Panc1 (cell line): ENCODE measurements around the gene SNRPD2. TPM values are rescaled to one million over a fixed set of nuclear protein-coding genes. Genes with fewer than 3 reads are reported as not detected.

Experiments
- ATAC-seq: fragments of 200-7000 bp; cut with Tn5 transposase; 2 replicates; pipeline ENCODE4 v1.9.1; 2020; ENCODE audit warnings: mild to moderate bottlenecking, moderate library complexity
- BruUV-seq: library from RNA; stranded (reverse); fragments of 400-500 nt; replicated peaks from 2 replicates; lab custom pipeline; 2021; lab: Mats Ljungman, UMichigan
- CTCF ChIA-PET: fragments of 300-600 bp; sonication (Branson Sonifier 250); formaldehyde crosslinking; loops from one replicate; lab custom pipeline; 2022; ENCODE audit warnings: antibody characterized with exemption; lab: Charles Lee
- POLR2A ChIA-PET: fragments of 300-600 bp; sonication (Branson Sonifier 250); formaldehyde crosslinking; loops from one replicate; lab custom pipeline; 2022; ENCODE audit warnings: antibody characterized with exemption; lab: Charles Lee
- DNase-seq: peaks from one replicate; pipeline ENCODE4 v3.0.0-alpha.2; 2010; ENCODE audit warnings: low read depth, low spot score
- H3K27ac ChIP-seq: 2 replicates; pipeline ENCODE4 v1.5.1; 2011; ENCODE audit warnings: mild to moderate bottlenecking, low read length, inconsistent platforms
- H3K27me3 ChIP-seq: fragments of 200-500 bp; sonication (Bioruptor generic); 2 replicates; pipeline ENCODE4 v1.6.0; 2014; ENCODE audit warnings: low read length, inconsistent platforms; ENCODE audit not compliant: control insufficient read depth, insufficient read depth
- H3K36me3 ChIP-seq: fragments of 200-500 bp; sonication (Bioruptor generic); 2 replicates; pipeline ENCODE4 v1.5.1; 2014; ENCODE audit warnings: inconsistent platforms, mild to moderate bottlenecking, low read length, moderate library complexity; ENCODE audit not compliant: control insufficient read depth, insufficient read depth
- H3K4me1 ChIP-seq: 2 replicates; pipeline ENCODE4 v1.5.1; 2011; ENCODE audit warnings: inconsistent platforms, mild to moderate bottlenecking, low read length, moderate library complexity; ENCODE audit not compliant: control insufficient read depth, insufficient read depth
- H3K4me3 ChIP-seq, 2 experiments: 2 replicates each; pipeline ENCODE4 v1.5.1; 2011 to 2012; ENCODE audit warnings: low read depth in 2 of 2, low read length in 2 of 2, mild to moderate bottlenecking in 2 of 2, inconsistent platforms in 1 of 2, moderate library complexity in 1 of 2
- H3K9me3 ChIP-seq: fragments of 200-500 bp; sonication (Bioruptor generic); 2 replicates; pipeline ENCODE4 v1.5.1; 2014; ENCODE audit warnings: low read depth, mild to moderate bottlenecking, inconsistent platforms, low read length, moderate library complexity; ENCODE audit not compliant: control insufficient read depth, insufficient read depth
- CTCF ChIP-seq: fragments of 450-650 bp; IDR thresholded peaks from 2 replicates; pipeline ENCODE4 v1.5.1; 2017; ENCODE audit warnings: mild to moderate bottlenecking
- POLR2AphosphoS5 ChIP-seq: IDR thresholded peaks from 2 replicates; pipeline ENCODE4 v1.6.1; 2012; ENCODE audit warnings: mild to moderate bottlenecking, low read depth, low read length, moderate library complexity
- REST ChIP-seq, 2 experiments: IDR thresholded peaks; 2 replicates each; pipeline ENCODE4 v1.6.1; 2011 to 2012; ENCODE audit warnings: low read depth in 2 of 2, control low read depth in 1 of 2, low read length in 1 of 2, mild to moderate bottlenecking in 1 of 2, moderate library complexity in 1 of 2; ENCODE audit not compliant: insufficient read depth in 1 of 2
- SIN3A ChIP-seq: IDR thresholded peaks from 2 replicates; pipeline ENCODE4 v1.6.1; 2012; ENCODE audit warnings: low read depth, mild to moderate bottlenecking, low read length, moderate library complexity, borderline replicate concordance; ENCODE audit not compliant: insufficient read depth
- TCF7L2 ChIP-seq: IDR thresholded peaks from 2 replicates; pipeline ENCODE4 v1.6.1; 2011; ENCODE audit warnings: mild to moderate bottlenecking, low read depth, low read length, inconsistent platforms
- in situ Hi-C: cut with HindIII; loops from 2 replicates; pipeline ENCODE4 v1.10.0; 2016; ENCODE audit warnings: low sequenced_read_pairs, low pct_unique_long_range_greater_than_20kb
- intact Hi-C: fragments of 100-400 bp; cut with micrococcal nuclease; formaldehyde crosslinking; loops from one replicate; pipeline ENCODE4 v1.10.0; 2022; ENCODE audit not compliant: unreplicated experiment
- total RNA-seq: library from RNA; stranded (reverse); gene quantifications from one replicate; pipeline ENCODE4 v1.2.1, GENCODE V29; 2021; ENCODE audit not compliant: unreplicated experiment

The SNRPD2 gene
- total RNA-seq, 1 experiment from 2014 or later, result 496 TPM

DNA sequence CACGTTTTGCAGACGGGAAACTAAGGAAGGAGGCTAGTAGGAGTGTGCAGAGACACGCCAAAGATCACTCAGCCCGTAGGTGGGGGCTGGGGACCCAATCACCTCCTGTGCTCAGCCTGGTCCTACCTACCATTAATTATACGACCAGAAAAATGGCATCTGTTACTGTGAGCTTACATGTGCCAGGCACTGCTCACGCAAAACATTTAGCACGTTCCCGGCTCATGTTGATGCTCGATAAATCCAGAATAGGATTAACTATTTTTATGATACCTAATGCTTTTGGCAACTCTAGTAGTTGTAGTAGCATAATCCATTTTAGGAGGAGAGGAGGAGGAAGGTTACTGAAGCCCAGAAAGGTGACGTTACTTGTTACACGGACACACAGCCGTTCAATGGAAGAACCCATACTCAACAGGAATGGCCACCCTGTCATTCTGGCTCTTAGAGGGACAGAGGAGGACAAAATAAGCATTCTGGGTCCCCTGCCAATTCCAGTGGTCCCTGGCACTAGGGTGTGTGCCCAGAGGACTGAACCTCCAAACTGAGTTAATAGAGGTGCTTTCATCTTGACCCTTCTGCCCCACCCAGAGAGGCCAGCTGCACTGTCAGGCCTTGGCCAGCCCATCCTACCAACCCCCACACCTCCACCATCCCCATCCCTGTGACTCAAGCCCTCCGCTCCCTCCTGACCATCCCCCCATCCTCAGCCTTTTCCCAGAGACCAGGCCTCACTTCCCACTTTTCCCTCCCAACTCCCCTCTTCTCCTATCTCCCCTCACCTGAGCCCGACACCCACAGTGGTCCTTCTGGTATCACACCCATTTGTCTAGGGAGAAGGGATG lies 47.6 kb downstream of the SNRPD2 start:
- BruUV-seq, result no TSS peak
- Histone ChIP-seq H3K4me3 (peak overlapping the region; percentile 52 to 69; a peak in 3 of 4 replicates), H3K36me3 (no peaks in the 10 kb centered on the region), H3K9me3 (no peaks in the 10 kb centered on the region), H3K27me3 (no peaks in the 10 kb centered on the region), H3K27ac (peak overlapping the region; percentile 69), H3K4me1 (peaks cover 10% of the 10 kb centered on the region; the same call in 1 of the 2 replicates)
- CTCF ChIA-PET, result interaction anchor here (0.5 to 0.8 kb wide), 4 partner anchors 37 to 163 kb away, joined by 3 to 10 read pairs (median 6); no protein-coding TSS in a partner anchor
- POLR2A ChIA-PET, result no interaction called here
- in situ Hi-C loops (no loop called here), intact Hi-C loops (no loop called here)
- no peak for TF ChIP-seq SIN3A
- no peak for TF ChIP-seq TCF7L2
- no peak for TF ChIP-seq REST (IDR thresholded peaks at IDR 0.05; ENCODE audit: insufficient read depth in 1 of 2, low read depth in 2 of 2, low read length in 1 of 2)
- no peak for TF ChIP-seq CTCF
- TF ChIP-seq POLR2AphosphoS5, result no peak
- no peak for DNase-seq
- no peak for ATAC-seq

- Histone ChIP-seq H3K4me3 (peak overlapping the region; percentile 52 to 69), H3K27ac (peak overlapping the region; percentile 69), H3K36me3 (no peaks in the 10 kb centered on the region), H3K9me3 (no peaks in the 10 kb centered on the region), H3K4me1 (peaks cover 13% of the 10 kb centered on the region; the same call in 1 of the 2 replicates), H3K27me3 (no peaks in the 10 kb centered on the region)
- TF ChIP-seq REST (IDR thresholded peaks at IDR 0.05; ENCODE audit: insufficient read depth in 1 of 2, low read depth in 2 of 2, low read length in 1 of 2), result no peak; a peak in 1 of 4 replicates
- TF ChIP-seq CTCF, result peak; percentile 95
- intact Hi-C loops (no loop called here), in situ Hi-C loops (no loop called here)
- no TSS peak for BruUV-seq
- ChIA-PET POLR2A (interaction anchor here (0.7 kb wide), 1 partner anchor 25 kb away, joined by 6 read pairs; no protein-coding TSS in a partner anchor), CTCF (interaction anchor here (0.5 to 1.1 kb wide), 7 partner anchors 12 to 204 kb away, joined by 3 to 10 read pairs (median 4); no protein-coding TSS in a partner anchor)
- peak; percentile 58 for ATAC-seq
- DNase-seq, result peak; percentile 80
Measured at GRCh38 chr19:45643024-45643926, 48.5 kb downstream of the SNRPD2 start.
